ENCODE results near the gene SMURF2.
"Not testable (repeated sequence)": the region's sequence is repeated elsewhere in the genome, so short reads cannot be mapped to it uniquely, and the experiment has no call there.

The SMURF2 gene

DNA sequence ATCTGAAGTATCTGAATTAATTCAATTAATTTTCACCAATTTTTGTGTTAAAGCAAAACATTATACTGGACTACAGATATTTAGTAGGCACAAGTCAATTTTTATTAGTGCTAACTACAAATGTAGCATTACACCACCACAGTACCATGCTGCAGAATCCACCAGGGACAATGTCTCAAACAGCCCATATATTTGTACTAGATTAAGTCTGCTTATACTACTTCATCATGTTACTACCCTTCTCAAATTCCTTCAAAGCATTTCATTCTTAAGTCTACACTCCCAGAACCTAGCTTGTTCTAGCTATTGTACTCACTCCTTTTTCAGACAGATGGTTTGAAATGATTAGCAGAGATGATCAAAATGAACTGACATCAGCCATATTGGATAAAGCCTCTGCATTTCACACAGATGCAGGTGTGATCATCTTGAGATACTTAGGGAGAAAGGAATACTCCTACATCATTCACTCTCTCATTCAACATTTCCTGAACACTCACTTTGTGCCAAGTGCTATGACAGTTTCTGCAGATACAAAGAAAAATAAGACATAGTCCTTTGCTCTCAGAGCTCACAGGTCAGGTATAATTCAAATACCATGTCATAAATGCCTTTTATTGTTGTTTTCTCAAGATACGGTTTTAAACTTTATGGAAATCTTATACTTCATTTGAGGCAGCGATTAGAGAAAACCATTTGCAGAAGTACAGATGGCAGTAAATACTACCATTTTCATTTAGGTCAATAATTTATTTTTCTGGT, 47.7 kb downstream of the SMURF2 start:
- ATAC-seq = peak; percentile 31
- TF ChIP-seq ESRRG (CRISPR knock-in tag; IDR thresholded peaks at IDR 0.05) (no peak), ZNF8 (CRISPR knock-in tag; IDR thresholded peaks at IDR 0.05) (no peak), ISL1 (CRISPR knock-in tag; IDR thresholded peaks at IDR 0.05) (no peak), SNAI2 (CRISPR knock-in tag; IDR thresholded peaks at IDR 0.05) (no peak), CSDC2 (CRISPR knock-in tag; IDR thresholded peaks at IDR 0.05) (no peak), RARB (CRISPR knock-in tag; IDR thresholded peaks at IDR 0.05) (no peak), ZNF70 (CRISPR knock-in tag; IDR thresholded peaks at IDR 0.05) (no peak), TCF4 (CRISPR knock-in tag; IDR thresholded peaks at IDR 0.05; ENCODE audit: borderline replicate concordance) (no peak)
- TF ChIP-seq, protein P1, sequence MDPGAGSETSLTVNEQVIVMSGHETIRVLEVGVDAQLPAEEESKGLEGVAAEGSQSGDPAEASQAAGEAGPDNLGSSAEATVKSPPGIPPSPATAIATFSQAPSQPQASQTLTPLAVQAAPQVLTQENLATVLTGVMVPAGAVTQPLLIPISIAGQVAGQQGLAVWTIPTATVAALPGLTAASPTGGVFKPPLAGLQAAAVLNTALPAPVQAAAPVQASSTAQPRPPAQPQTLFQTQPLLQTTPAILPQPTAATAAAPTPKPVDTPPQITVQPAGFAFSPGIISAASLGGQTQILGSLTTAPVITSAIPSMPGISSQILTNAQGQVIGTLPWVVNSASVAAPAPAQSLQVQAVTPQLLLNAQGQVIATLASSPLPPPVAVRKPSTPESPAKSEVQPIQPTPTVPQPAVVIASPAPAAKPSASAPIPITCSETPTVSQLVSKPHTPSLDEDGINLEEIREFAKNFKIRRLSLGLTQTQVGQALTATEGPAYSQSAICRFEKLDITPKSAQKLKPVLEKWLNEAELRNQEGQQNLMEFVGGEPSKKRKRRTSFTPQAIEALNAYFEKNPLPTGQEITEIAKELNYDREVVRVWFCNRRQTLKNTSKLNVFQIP (CRISPR knock-in tag; IDR thresholded peaks at IDR 0.05; ENCODE audit: borderline replicate concordance, low read depth) = no peak
- TF ChIP-seq, protein P2, sequence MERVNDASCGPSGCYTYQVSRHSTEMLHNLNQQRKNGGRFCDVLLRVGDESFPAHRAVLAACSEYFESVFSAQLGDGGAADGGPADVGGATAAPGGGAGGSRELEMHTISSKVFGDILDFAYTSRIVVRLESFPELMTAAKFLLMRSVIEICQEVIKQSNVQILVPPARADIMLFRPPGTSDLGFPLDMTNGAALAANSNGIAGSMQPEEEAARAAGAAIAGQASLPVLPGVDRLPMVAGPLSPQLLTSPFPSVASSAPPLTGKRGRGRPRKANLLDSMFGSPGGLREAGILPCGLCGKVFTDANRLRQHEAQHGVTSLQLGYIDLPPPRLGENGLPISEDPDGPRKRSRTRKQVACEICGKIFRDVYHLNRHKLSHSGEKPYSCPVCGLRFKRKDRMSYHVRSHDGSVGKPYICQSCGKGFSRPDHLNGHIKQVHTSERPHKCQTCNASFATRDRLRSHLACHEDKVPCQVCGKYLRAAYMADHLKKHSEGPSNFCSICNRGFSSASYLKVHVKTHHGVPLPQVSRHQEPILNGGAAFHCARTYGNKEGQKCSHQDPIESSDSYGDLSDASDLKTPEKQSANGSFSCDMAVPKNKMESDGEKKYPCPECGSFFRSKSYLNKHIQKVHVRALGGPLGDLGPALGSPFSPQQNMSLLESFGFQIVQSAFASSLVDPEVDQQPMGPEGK (CRISPR knock-in tag; IDR thresholded peaks at IDR 0.05; ENCODE audit: borderline replicate concordance) = no peak

- TF ChIP-seq CSDC2 (CRISPR knock-in tag; IDR thresholded peaks at IDR 0.05) (no peak), RARB (CRISPR knock-in tag; IDR thresholded peaks at IDR 0.05) (no peak), SNAI2 (CRISPR knock-in tag; IDR thresholded peaks at IDR 0.05) (no peak), ZFP30 (CRISPR knock-in tag; IDR thresholded peaks at IDR 0.05) (no peak)
These were observed 50.7 kb downstream of the SMURF2 start for GRCh38 chr17:64611369-64611768.

DNA sequence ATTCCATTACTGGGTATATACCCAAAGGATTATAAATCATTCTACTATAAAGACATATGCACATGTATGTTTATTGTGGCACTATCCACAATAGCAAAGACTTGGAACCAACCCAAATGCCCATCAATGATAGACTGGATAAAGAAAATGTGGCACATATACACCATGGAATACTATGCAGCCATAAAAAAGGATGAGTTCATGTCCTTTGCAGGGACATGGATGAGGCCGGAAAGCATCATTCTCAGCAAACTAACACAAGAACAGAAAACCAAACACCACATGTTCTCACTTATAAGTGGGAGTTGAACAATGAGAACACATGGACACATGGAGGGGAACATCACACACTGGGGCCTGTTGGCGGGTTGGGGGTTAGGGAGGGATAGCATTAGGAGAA, 51.9 kb downstream of the SMURF2 start:
- not testable (repeated sequence) for ATAC-seq

More at GRCh38 chr17:64611369-64611768, 50.7 kb downstream of the SMURF2 start:
- ATAC-seq = no peak

- TF ChIP-seq ZFP3 (CRISPR knock-in tag; IDR thresholded peaks at IDR 0.05) = no peak
- TF ChIP-seq ESRRG (CRISPR knock-in tag; IDR thresholded peaks at IDR 0.05) = no peak
- no peak for TF ChIP-seq ZNF565 (CRISPR knock-in tag; conservative IDR thresholded peaks at IDR 0.05; ENCODE audit: low read depth)
- no peak for TF ChIP-seq ZNF70 (CRISPR knock-in tag; IDR thresholded peaks at IDR 0.05)
- TF ChIP-seq, protein P2 (CRISPR knock-in tag; IDR thresholded peaks at IDR 0.05; ENCODE audit: borderline replicate concordance) = no peak
- TF ChIP-seq GLIS3 (CRISPR knock-in tag; IDR thresholded peaks at IDR 0.05) = no peak
- no peak for TF ChIP-seq ZNF8 (CRISPR knock-in tag; IDR thresholded peaks at IDR 0.05)
- TF ChIP-seq PPARA (CRISPR knock-in tag; IDR thresholded peaks at IDR 0.05; ENCODE audit: borderline replicate concordance) = no peak
- no peak for TF ChIP-seq ISL1 (CRISPR knock-in tag; IDR thresholded peaks at IDR 0.05)
- TF ChIP-seq, protein P3, sequence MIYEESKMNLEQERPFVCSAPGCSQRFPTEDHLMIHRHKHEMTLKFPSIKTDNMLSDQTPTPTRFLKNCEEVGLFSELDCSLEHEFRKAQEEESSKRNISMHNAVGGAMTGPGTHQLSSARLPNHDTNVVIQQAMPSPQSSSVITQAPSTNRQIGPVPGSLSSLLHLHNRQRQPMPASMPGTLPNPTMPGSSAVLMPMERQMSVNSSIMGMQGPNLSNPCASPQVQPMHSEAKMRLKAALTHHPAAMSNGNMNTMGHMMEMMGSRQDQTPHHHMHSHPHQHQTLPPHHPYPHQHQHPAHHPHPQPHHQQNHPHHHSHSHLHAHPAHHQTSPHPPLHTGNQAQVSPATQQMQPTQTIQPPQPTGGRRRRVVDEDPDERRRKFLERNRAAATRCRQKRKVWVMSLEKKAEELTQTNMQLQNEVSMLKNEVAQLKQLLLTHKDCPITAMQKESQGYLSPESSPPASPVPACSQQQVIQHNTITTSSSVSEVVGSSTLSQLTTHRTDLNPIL (CRISPR knock-in tag; IDR thresholded peaks at IDR 0.05; ENCODE audit: low read depth) = no peak
- TF ChIP-seq, protein P4, sequence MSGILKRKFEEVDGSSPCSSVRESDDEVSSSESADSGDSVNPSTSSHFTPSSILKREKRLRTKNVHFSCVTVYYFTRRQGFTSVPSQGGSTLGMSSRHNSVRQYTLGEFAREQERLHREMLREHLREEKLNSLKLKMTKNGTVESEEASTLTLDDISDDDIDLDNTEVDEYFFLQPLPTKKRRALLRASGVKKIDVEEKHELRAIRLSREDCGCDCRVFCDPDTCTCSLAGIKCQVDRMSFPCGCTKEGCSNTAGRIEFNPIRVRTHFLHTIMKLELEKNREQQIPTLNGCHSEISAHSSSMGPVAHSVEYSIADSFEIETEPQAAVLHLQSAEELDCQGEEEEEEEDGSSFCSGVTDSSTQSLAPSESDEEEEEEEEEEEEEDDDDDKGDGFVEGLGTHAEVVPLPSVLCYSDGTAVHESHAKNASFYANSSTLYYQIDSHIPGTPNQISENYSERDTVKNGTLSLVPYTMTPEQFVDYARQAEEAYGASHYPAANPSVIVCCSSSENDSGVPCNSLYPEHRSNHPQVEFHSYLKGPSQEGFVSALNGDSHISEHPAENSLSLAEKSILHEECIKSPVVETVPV (CRISPR knock-in tag; IDR thresholded peaks at IDR 0.05) = no peak
- no peak for TF ChIP-seq TOX (CRISPR knock-in tag; IDR thresholded peaks at IDR 0.05; ENCODE audit: borderline replicate concordance)
- no peak for TF ChIP-seq ZC3H10 (CRISPR knock-in tag; IDR thresholded peaks at IDR 0.05)
- TF ChIP-seq, protein P5, sequence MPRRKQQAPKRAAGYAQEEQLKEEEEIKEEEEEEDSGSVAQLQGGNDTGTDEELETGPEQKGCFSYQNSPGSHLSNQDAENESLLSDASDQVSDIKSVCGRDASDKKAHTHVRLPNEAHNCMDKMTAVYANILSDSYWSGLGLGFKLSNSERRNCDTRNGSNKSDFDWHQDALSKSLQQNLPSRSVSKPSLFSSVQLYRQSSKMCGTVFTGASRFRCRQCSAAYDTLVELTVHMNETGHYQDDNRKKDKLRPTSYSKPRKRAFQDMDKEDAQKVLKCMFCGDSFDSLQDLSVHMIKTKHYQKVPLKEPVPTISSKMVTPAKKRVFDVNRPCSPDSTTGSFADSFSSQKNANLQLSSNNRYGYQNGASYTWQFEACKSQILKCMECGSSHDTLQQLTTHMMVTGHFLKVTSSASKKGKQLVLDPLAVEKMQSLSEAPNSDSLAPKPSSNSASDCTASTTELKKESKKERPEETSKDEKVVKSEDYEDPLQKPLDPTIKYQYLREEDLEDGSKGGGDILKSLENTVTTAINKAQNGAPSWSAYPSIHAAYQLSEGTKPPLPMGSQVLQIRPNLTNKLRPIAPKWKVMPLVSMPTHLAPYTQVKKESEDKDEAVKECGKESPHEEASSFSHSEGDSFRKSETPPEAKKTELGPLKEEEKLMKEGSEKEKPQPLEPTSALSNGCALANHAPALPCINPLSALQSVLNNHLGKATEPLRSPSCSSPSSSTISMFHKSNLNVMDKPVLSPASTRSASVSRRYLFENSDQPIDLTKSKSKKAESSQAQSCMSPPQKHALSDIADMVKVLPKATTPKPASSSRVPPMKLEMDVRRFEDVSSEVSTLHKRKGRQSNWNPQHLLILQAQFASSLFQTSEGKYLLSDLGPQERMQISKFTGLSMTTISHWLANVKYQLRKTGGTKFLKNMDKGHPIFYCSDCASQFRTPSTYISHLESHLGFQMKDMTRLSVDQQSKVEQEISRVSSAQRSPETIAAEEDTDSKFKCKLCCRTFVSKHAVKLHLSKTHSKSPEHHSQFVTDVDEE (CRISPR knock-in tag; IDR thresholded peaks at IDR 0.05) = no peak
- TF ChIP-seq TCF4 (CRISPR knock-in tag; IDR thresholded peaks at IDR 0.05; ENCODE audit: borderline replicate concordance) = no peak
- TF ChIP-seq CSDC2 (CRISPR knock-in tag; IDR thresholded peaks at IDR 0.05) = no peak
- ATAC-seq = peak; percentile 31; the same call in 2 of the 3 replicates
These were observed 53.5 kb downstream of the SMURF2 start for GRCh38 chr17:64608571-64608981.
